ENCODE measurements around the gene ASIC4. TPM values are rescaled to one million over a fixed set of nuclear protein-coding genes. Genes with fewer than 3 reads are reported as not detected.

The ASIC4 gene
- total RNA-seq, 1 donor from 2014 or later = not detected

DNA sequence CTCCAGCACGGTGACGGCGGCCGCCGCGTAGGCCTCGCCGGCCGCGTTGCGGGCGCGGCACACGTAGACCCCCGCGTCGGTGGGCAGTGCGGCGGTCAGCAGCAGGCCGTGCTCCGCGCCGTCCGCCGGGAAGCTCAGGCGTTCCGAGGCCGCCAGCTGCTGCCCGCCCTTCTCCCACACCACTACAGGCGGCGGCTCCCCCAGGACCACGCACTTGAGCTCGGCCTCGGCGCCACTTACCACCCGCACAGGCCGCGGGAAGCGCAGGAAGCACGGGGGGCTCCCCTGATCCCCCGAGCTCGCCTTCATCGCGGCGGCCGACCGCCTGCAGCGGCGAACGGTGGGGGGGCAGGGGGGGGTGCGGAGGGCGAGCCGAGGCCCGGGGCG lies 56.6 kb downstream of the ASIC4 start:
- peak; percentile 32 for DNase-seq

- peak; percentile 47 for DNase-seq
These were observed 57.3 kb downstream of the ASIC4 start, which contains the start of gene OBSL1 for GRCh38 chr2:219571311-219572236. OBSL1 (minus strand) TSS chr2:219571539; CDS start chr2:219571232, 307 bp downstream.

DNA sequence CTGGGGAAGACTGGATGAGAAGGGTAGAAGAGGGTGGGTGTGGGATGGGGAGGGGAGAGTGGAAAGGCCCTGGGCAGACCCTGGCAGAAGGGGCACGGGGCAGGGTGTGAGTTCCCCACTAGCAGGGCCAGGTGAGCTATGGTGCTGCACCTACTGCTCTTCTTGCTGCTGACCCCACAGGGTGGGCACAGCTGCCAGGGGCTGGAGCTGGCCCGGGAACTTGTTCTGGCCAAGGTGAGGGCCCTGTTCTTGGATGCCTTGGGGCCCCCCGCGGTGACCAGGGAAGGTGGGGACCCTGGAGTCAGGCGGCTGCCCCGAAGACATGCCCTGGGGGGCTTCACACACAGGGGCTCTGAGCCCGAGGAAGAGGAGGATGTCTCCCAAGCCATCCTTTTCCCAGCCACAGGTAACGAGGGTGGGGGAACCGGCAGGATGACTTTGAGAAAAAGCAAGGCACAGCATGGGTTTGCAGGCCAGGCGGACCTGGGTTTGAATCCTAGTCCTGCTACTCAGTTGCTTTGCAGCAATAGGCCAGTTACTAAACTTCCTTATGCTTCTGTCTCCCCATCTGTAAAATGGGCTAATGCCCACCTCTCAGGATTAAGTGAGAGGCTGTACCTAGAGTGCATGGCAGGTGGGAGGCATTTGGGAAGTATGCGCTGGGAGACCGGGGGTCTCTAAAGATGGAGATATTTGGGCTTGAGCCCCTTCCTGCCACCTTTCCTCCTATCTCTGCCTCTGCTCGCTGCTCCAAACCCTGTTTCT lies 58.1 kb downstream of the ASIC4 start, which contains the start of gene INHA:
TSS of gene INHA (plus strand) at position 74 of the 765 bp plus-strand sequence. CDS start at position 139, 65 bp downstream.
- no peak for DNase-seq

- no peak for DNase-seq
These were observed 58.9 kb downstream of the ASIC4 start for GRCh38 chr2:219573166-219573565.

GRCh38 chr2:219574484-219575311 lies 60.4 kb downstream of the ASIC4 start:
- no peak for DNase-seq

GRCh38 chr2:219575566-219576504 lies 61.6 kb downstream of the ASIC4 start:
- DNase-seq = no peak

DNA sequence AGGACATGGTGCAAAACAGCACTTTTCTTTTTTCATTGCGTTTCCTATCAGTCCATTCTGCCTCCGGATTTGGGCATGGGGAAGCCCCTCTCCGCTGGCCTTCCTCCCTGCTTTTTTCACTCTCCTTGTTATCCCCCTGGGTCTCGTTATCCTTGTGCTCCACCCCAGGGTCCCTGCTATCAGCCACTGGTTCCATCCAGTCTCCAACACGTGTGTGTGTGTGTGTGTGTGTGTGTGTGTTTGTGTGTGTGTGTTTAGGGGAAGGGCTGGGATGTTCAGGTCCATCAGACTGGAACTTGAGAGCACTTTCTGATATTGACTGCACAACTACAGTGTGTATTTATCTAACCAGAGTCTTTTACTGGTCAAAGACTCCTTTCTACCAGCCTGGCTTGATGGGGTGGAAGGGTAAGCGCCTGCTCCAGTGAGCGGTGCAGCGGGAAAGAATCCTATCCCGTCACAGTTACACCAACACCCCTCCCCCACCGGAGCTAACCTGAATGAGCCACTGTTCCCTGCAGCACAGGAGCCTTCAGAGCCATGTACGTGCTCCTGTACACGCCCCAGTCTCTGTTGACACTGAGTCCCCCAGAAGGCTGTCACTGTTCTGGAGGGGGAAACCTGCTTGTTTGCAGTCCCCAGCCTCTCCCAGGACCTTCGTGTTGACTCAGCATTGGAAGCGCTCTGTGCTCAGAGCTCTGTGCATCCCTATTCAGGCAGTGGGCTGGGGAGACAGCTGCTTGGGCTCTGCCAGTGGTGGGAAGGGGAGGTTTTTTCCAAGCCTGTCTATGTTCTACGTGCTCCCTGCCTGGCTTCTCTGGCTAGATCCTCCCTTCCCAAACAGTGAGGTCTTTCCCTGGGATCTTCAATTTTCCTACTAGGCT lies 62.5 kb downstream of the ASIC4 start:
- DNase-seq = no peak

DNA sequence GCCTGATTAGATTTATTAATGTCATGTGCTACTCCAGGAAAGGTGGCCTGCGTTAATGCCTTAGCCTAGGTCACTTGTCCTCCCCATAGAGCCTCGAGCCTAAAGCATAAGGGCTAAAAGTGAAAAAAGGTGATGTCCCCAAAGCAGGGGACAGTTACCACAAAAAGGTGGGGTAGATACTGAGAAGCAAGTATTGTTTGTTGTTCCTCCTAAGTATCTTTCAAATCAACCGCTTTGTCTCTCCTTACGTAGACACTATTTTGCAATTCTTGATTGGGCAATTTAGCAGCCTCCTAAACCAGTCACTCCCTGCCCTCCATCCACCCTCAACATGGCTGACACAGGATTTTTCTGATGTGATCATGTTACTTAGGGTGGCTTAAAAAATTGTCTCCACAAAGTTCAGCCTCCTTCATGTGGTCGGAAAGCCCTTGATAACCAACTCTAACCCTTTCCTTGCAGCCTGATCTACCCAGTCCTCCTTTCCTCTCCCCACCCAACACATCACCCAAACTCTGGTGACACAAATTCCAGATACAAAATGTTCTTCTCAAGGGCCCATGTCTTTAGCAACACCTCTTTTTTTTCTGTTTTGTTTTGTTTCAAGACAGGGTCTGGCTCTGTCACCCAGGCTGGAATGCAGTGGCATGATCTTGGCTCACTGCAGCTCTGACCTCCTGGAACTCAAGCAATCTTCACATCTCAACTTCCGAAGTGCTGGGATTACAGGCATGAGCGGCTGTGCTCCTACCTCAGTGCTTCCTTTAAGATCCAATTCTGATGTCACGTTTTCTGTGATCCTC lies 64.7 kb downstream of the ASIC4 start:
- DNase-seq = no peak

GRCh38 chr2:219581346-219581745 lies 67.1 kb downstream of the ASIC4 start:
- DNase-seq = no peak

Other genes starting within 250 kb of the ASIC4 start
- 24.0 and 27.7 TPM in 2 replicates for gene DNAJB2, start 235.1 kb upstream of the ASIC4 start, total RNA-seq
- gene PTPRN, start 205.1 kb upstream of the ASIC4 start, total RNA-seq = 0.17 TPM in 1 of 2 replicates, not detected in the other
- not detected in 2 replicates for gene RESP18, start 181.7 kb upstream of the ASIC4 start, total RNA-seq
- 54.1 and 67.7 TPM in 2 replicates for gene DNPEP, start 126.6 kb upstream of the ASIC4 start, total RNA-seq
- gene DES, start 96.1 kb upstream of the ASIC4 start, total RNA-seq = not detected in 2 replicates
- 0.09 and 1.7 TPM in 2 replicates for gene SPEG, start 79.6 kb upstream of the ASIC4 start, total RNA-seq
- gene GMPPA, start 15.6 kb upstream of the ASIC4 start, total RNA-seq = 33.4 and 34.5 TPM in 2 replicates
- gene CHPF, start 29.3 kb downstream of the ASIC4 start, total RNA-seq = 0.84 and 3.2 TPM in 2 replicates
- gene TMEM198, start 29.5 kb downstream of the ASIC4 start, total RNA-seq = under 0.01 TPM in 1 of 2 replicates, not detected in the other
- 38.8 TPM in 2 replicates for gene OBSL1, start 57.1 kb downstream of the ASIC4 start, total RNA-seq
- gene INHA, start 57.8 kb downstream of the ASIC4 start, total RNA-seq = not detected in 2 replicates
- 10.0 and 13.9 TPM in 2 replicates for gene STK11IP, start 83.4 kb downstream of the ASIC4 start, total RNA-seq
- 0.17 and 0.37 TPM in 2 replicates for gene SLC4A3, start 113.1 kb downstream of the ASIC4 start, total RNA-seq